ENCODE measurements around the gene SRSF7.

Gene SRSF7

DNA sequence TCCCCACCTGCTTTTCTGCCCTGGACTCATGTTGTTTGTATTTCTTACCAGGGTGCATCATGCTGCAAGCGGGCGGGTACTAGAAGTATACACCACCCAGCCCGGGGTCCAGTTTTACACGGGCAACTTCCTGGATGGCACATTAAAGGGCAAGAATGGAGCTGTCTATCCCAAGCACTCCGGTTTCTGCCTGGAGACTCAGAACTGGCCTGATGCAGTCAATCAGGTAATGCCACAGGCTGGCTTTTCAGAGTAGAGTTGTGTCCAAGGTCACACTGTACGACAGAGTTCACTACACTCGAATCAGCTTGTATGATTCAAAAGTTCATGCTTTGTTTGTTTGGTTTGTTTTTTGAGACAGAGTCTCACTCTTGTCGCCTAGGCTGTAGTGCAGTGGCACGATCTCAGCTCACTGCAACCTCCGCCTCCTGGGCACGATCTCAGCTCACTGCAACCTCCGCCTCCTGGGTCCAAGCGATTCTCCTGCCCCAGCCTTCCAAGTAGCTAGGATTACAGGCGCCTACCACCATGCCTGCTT lies 19.4 kb downstream of the SRSF7 start:
- no peak for ATAC-seq
- TF ChIP-seq, protein P1, sequence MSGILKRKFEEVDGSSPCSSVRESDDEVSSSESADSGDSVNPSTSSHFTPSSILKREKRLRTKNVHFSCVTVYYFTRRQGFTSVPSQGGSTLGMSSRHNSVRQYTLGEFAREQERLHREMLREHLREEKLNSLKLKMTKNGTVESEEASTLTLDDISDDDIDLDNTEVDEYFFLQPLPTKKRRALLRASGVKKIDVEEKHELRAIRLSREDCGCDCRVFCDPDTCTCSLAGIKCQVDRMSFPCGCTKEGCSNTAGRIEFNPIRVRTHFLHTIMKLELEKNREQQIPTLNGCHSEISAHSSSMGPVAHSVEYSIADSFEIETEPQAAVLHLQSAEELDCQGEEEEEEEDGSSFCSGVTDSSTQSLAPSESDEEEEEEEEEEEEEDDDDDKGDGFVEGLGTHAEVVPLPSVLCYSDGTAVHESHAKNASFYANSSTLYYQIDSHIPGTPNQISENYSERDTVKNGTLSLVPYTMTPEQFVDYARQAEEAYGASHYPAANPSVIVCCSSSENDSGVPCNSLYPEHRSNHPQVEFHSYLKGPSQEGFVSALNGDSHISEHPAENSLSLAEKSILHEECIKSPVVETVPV (CRISPR knock-in tag; IDR thresholded peaks at IDR 0.05), result no peak
- TF ChIP-seq OSR1 (CRISPR knock-in tag; IDR thresholded peaks at IDR 0.05), result no peak
- TF ChIP-seq TCF4 (CRISPR knock-in tag; IDR thresholded peaks at IDR 0.05; ENCODE audit: borderline replicate concordance), result no peak
- TF ChIP-seq, protein P2, sequence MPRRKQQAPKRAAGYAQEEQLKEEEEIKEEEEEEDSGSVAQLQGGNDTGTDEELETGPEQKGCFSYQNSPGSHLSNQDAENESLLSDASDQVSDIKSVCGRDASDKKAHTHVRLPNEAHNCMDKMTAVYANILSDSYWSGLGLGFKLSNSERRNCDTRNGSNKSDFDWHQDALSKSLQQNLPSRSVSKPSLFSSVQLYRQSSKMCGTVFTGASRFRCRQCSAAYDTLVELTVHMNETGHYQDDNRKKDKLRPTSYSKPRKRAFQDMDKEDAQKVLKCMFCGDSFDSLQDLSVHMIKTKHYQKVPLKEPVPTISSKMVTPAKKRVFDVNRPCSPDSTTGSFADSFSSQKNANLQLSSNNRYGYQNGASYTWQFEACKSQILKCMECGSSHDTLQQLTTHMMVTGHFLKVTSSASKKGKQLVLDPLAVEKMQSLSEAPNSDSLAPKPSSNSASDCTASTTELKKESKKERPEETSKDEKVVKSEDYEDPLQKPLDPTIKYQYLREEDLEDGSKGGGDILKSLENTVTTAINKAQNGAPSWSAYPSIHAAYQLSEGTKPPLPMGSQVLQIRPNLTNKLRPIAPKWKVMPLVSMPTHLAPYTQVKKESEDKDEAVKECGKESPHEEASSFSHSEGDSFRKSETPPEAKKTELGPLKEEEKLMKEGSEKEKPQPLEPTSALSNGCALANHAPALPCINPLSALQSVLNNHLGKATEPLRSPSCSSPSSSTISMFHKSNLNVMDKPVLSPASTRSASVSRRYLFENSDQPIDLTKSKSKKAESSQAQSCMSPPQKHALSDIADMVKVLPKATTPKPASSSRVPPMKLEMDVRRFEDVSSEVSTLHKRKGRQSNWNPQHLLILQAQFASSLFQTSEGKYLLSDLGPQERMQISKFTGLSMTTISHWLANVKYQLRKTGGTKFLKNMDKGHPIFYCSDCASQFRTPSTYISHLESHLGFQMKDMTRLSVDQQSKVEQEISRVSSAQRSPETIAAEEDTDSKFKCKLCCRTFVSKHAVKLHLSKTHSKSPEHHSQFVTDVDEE (CRISPR knock-in tag; IDR thresholded peaks at IDR 0.05), result no peak
- no peak for TF ChIP-seq PPARA (CRISPR knock-in tag; IDR thresholded peaks at IDR 0.05; ENCODE audit: borderline replicate concordance)
- no peak for TF ChIP-seq SNAI2 (CRISPR knock-in tag; IDR thresholded peaks at IDR 0.05)
- no peak for TF ChIP-seq ZNF8 (CRISPR knock-in tag; IDR thresholded peaks at IDR 0.05)
- no peak for TF ChIP-seq TOX (CRISPR knock-in tag; IDR thresholded peaks at IDR 0.05; ENCODE audit: borderline replicate concordance)
- TF ChIP-seq ESRRG (CRISPR knock-in tag; IDR thresholded peaks at IDR 0.05), result no peak

DNA sequence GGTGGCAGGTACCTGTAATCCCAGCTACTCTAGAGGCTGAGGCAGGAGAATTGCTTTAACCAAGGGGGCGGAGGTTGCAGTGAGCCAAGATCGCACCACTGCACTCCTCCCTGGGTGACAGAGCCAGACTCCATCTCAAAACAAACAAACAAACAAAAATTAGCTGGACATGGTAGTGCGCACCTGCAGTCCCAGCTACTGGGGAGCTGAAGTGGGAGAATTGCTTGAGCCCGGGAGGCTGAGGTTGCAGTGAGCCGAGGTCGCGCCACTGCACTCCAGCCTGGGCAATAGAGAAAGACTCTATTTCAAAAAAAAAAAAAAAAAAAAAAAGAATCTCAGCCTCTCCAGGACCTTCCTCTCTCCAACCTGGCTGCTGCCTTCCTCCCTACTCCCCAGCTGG lies 20.1 kb downstream of the SRSF7 start:
- ATAC-seq, result no peak
- TF ChIP-seq CSDC2 (CRISPR knock-in tag; IDR thresholded peaks at IDR 0.05), result no peak
- TF ChIP-seq RARB (CRISPR knock-in tag; IDR thresholded peaks at IDR 0.05), result no peak
- no peak for TF ChIP-seq ZNF565 (CRISPR knock-in tag; conservative IDR thresholded peaks at IDR 0.05; ENCODE audit: low read depth)
- TF ChIP-seq ZNF70 (CRISPR knock-in tag; IDR thresholded peaks at IDR 0.05), result no peak
- no peak for TF ChIP-seq ESRRG (CRISPR knock-in tag; IDR thresholded peaks at IDR 0.05)
- TF ChIP-seq, protein P3, sequence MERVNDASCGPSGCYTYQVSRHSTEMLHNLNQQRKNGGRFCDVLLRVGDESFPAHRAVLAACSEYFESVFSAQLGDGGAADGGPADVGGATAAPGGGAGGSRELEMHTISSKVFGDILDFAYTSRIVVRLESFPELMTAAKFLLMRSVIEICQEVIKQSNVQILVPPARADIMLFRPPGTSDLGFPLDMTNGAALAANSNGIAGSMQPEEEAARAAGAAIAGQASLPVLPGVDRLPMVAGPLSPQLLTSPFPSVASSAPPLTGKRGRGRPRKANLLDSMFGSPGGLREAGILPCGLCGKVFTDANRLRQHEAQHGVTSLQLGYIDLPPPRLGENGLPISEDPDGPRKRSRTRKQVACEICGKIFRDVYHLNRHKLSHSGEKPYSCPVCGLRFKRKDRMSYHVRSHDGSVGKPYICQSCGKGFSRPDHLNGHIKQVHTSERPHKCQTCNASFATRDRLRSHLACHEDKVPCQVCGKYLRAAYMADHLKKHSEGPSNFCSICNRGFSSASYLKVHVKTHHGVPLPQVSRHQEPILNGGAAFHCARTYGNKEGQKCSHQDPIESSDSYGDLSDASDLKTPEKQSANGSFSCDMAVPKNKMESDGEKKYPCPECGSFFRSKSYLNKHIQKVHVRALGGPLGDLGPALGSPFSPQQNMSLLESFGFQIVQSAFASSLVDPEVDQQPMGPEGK (CRISPR knock-in tag; IDR thresholded peaks at IDR 0.05; ENCODE audit: borderline replicate concordance), result no peak
- no peak for TF ChIP-seq OSR1 (CRISPR knock-in tag; IDR thresholded peaks at IDR 0.05)
- TF ChIP-seq ZNF8 (CRISPR knock-in tag; IDR thresholded peaks at IDR 0.05), result no peak
- TF ChIP-seq, protein P1 (CRISPR knock-in tag; IDR thresholded peaks at IDR 0.05), result no peak
- TF ChIP-seq ZFP3 (CRISPR knock-in tag; IDR thresholded peaks at IDR 0.05), result no peak
- no peak for TF ChIP-seq ZFP30 (CRISPR knock-in tag; IDR thresholded peaks at IDR 0.05)
- TF ChIP-seq ZC3H10 (CRISPR knock-in tag; IDR thresholded peaks at IDR 0.05), result no peak

DNA sequence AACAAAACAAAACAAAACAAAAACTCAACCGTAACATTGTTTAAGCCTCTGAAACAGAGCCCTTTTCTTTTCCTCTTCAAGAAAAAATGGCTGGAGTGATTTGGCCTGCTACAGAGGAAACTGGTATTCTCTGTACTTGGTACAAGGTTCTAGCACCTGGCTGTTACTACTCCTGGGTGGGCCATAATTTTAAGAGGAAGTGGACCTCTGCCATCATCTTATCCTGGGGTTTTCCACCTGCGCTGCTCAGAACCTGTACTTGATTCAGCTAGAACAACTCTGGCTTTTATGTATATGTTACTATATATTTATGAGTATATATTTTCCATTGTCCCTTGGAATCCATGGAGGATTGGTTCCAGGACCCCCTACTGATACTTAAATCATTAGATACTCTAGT lies 22.5 kb downstream of the SRSF7 start:
- TF ChIP-seq ESRRG (CRISPR knock-in tag; IDR thresholded peaks at IDR 0.05) (no peak), PPARA (CRISPR knock-in tag; IDR thresholded peaks at IDR 0.05; ENCODE audit: borderline replicate concordance) (no peak)
- ATAC-seq, result no peak

DNA sequence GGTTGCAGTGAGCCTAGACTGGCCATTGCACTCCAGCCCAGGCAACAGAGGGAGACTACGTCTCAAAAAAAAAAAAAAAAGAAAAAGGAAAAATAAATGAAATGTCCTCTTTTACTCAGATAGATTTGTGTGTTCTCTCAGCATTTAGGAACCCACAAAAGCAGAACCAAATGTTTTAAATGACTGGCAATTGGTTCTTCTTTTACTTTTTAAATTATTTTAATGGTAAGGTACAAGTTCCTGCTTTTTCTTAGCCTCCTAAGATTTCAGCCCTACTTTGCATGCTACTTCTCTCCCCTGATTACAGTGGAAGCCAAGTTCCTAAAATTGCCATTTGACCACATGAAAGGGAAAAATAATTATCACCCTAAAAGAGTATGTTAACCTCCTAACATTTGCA lies 23.5 kb downstream of the SRSF7 start:
- no peak for ATAC-seq
- TF ChIP-seq BACH2 (CRISPR knock-in tag; IDR thresholded peaks at IDR 0.05; ENCODE audit: borderline replicate concordance) (no peak), ZNF8 (CRISPR knock-in tag; IDR thresholded peaks at IDR 0.05) (no peak), ISL1 (CRISPR knock-in tag; IDR thresholded peaks at IDR 0.05) (no peak), ZNF70 (CRISPR knock-in tag; IDR thresholded peaks at IDR 0.05) (no peak), TOX (CRISPR knock-in tag; IDR thresholded peaks at IDR 0.05; ENCODE audit: borderline replicate concordance) (no peak), OSR1 (CRISPR knock-in tag; IDR thresholded peaks at IDR 0.05) (no peak), ESRRG (CRISPR knock-in tag; IDR thresholded peaks at IDR 0.05) (no peak), CSDC2 (CRISPR knock-in tag; IDR thresholded peaks at IDR 0.05) (no peak), RARB (CRISPR knock-in tag; IDR thresholded peaks at IDR 0.05) (no peak), PPARA (CRISPR knock-in tag; IDR thresholded peaks at IDR 0.05; ENCODE audit: borderline replicate concordance) (no peak), ARNTL (CRISPR knock-in tag; IDR thresholded peaks at IDR 0.05; ENCODE audit: borderline replicate concordance, low read depth) (no peak), ZC3H10 (CRISPR knock-in tag; IDR thresholded peaks at IDR 0.05) (no peak), ZNF565 (CRISPR knock-in tag; conservative IDR thresholded peaks at IDR 0.05; ENCODE audit: low read depth) (no peak), ZFP30 (CRISPR knock-in tag; IDR thresholded peaks at IDR 0.05) (no peak)
- TF ChIP-seq, protein P4, sequence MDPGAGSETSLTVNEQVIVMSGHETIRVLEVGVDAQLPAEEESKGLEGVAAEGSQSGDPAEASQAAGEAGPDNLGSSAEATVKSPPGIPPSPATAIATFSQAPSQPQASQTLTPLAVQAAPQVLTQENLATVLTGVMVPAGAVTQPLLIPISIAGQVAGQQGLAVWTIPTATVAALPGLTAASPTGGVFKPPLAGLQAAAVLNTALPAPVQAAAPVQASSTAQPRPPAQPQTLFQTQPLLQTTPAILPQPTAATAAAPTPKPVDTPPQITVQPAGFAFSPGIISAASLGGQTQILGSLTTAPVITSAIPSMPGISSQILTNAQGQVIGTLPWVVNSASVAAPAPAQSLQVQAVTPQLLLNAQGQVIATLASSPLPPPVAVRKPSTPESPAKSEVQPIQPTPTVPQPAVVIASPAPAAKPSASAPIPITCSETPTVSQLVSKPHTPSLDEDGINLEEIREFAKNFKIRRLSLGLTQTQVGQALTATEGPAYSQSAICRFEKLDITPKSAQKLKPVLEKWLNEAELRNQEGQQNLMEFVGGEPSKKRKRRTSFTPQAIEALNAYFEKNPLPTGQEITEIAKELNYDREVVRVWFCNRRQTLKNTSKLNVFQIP (CRISPR knock-in tag; IDR thresholded peaks at IDR 0.05; ENCODE audit: borderline replicate concordance, low read depth), result no peak
- TF ChIP-seq, protein P1 (CRISPR knock-in tag; IDR thresholded peaks at IDR 0.05), result no peak
- TF ChIP-seq, protein P3 (CRISPR knock-in tag; IDR thresholded peaks at IDR 0.05; ENCODE audit: borderline replicate concordance), result no peak

Measured in SK-N-SH treated with all-trans-retinoic acid at 6 μM for 48 hours (cell line).